Panc1 (cell line): Measurements from ENCODE around the gene DAAM2. TPM values are rescaled to one million over a fixed set of nuclear protein-coding genes. Genes with fewer than 3 reads are reported as not detected.

ENCODE experiments used
- ATAC-seq: fragments of 200-7000 bp; cut with Tn5 transposase; 2 replicates; pipeline ENCODE4 v1.9.1; 2020; ENCODE audit warnings: mild to moderate bottlenecking, moderate library complexity
- BruUV-seq: library from RNA; stranded (reverse); fragments of 400-500 nt; replicated peaks from 2 replicates; lab custom pipeline; 2021; lab: Mats Ljungman, UMichigan
- CTCF ChIA-PET: fragments of 300-600 bp; sonication (Branson Sonifier 250); formaldehyde crosslinking; loops from one replicate; lab custom pipeline; 2022; ENCODE audit warnings: antibody characterized with exemption; lab: Charles Lee
- POLR2A ChIA-PET: fragments of 300-600 bp; sonication (Branson Sonifier 250); formaldehyde crosslinking; loops from one replicate; lab custom pipeline; 2022; ENCODE audit warnings: antibody characterized with exemption; lab: Charles Lee
- DNase-seq: peaks from one replicate; pipeline ENCODE4 v3.0.0-alpha.2; 2010; ENCODE audit warnings: low read depth, low spot score
- H3K27ac ChIP-seq: 2 replicates; pipeline ENCODE4 v1.5.1; 2011; ENCODE audit warnings: mild to moderate bottlenecking, low read length, inconsistent platforms
- H3K27me3 ChIP-seq: fragments of 200-500 bp; sonication (Bioruptor generic); 2 replicates; pipeline ENCODE4 v1.6.0; 2014; ENCODE audit warnings: low read length, inconsistent platforms; ENCODE audit not compliant: control insufficient read depth, insufficient read depth
- H3K36me3 ChIP-seq: fragments of 200-500 bp; sonication (Bioruptor generic); 2 replicates; pipeline ENCODE4 v1.5.1; 2014; ENCODE audit warnings: inconsistent platforms, mild to moderate bottlenecking, low read length, moderate library complexity; ENCODE audit not compliant: control insufficient read depth, insufficient read depth
- H3K4me1 ChIP-seq: 2 replicates; pipeline ENCODE4 v1.5.1; 2011; ENCODE audit warnings: inconsistent platforms, mild to moderate bottlenecking, low read length, moderate library complexity; ENCODE audit not compliant: control insufficient read depth, insufficient read depth
- H3K4me3 ChIP-seq, 2 experiments: 2 replicates each; pipeline ENCODE4 v1.5.1; 2011 to 2012; ENCODE audit warnings: low read depth in 2 of 2, low read length in 2 of 2, mild to moderate bottlenecking in 2 of 2, inconsistent platforms in 1 of 2, moderate library complexity in 1 of 2
- H3K9me3 ChIP-seq: fragments of 200-500 bp; sonication (Bioruptor generic); 2 replicates; pipeline ENCODE4 v1.5.1; 2014; ENCODE audit warnings: low read depth, mild to moderate bottlenecking, inconsistent platforms, low read length, moderate library complexity; ENCODE audit not compliant: control insufficient read depth, insufficient read depth
- POLR2AphosphoS5 ChIP-seq: IDR thresholded peaks from 2 replicates; pipeline ENCODE4 v1.6.1; 2012; ENCODE audit warnings: mild to moderate bottlenecking, low read depth, low read length, moderate library complexity
- SIN3A ChIP-seq: IDR thresholded peaks from 2 replicates; pipeline ENCODE4 v1.6.1; 2012; ENCODE audit warnings: low read depth, mild to moderate bottlenecking, low read length, moderate library complexity, borderline replicate concordance; ENCODE audit not compliant: insufficient read depth
- TCF7L2 ChIP-seq: IDR thresholded peaks from 2 replicates; pipeline ENCODE4 v1.6.1; 2011; ENCODE audit warnings: mild to moderate bottlenecking, low read depth, low read length, inconsistent platforms
- in situ Hi-C: cut with HindIII; loops from 2 replicates; pipeline ENCODE4 v1.10.0; 2016; ENCODE audit warnings: low sequenced_read_pairs, low pct_unique_long_range_greater_than_20kb
- intact Hi-C: fragments of 100-400 bp; cut with micrococcal nuclease; formaldehyde crosslinking; loops from one replicate; pipeline ENCODE4 v1.10.0; 2022; ENCODE audit not compliant: unreplicated experiment
- total RNA-seq: library from RNA; stranded (reverse); gene quantifications from one replicate; pipeline ENCODE4 v1.2.1, GENCODE V29; 2021; ENCODE audit not compliant: unreplicated experiment
- TF ChIP-seq, protein P1 (sequence below), 2 experiments: IDR thresholded peaks; 2 replicates each; pipeline ENCODE4 v1.6.1; 2011 to 2012; ENCODE audit warnings: low read depth in 2 of 2, control low read depth in 1 of 2, low read length in 1 of 2, mild to moderate bottlenecking in 1 of 2, moderate library complexity in 1 of 2; ENCODE audit not compliant: insufficient read depth in 1 of 2
- TF ChIP-seq, protein P2 (sequence below): fragments of 450-650 bp; IDR thresholded peaks from 2 replicates; pipeline ENCODE4 v1.5.1; 2017; ENCODE audit warnings: mild to moderate bottlenecking

The DAAM2 gene
- total RNA-seq, 1 experiment from 2014 or later, result not detected

DNA sequence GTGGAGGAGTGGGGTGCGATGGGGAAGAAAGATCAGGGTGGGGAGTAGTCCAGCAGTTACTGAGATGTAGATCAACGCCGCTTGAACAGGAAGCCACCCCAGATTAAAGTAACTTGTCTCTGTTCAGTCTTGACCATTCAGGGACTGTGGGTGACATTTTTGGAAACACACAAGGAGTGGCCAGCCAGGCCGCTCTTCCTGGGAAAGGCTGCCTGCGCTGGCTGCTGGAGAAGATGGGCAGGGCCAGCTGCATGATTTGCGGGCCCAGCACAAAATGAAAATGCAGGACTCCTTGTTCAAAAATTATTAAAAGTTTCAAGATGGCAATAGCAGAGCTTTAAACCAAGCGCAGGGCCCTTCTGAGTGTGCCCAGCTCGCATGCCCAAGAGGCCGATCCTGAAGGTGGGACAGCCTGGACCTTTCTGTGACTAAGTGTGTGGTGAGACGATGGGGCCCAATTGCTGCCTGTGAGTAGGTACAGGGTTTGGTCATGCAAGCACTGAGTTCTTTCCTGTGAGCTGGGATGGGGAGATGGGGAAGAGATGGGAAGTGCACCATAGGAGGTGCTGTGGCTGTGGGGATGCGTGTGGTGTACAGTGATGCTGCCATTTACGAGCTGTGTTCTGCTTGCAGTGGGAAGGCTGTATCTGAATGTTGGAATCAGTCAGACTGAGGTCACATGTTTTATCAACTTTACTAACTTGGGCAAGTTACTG lies 51.3 kb downstream of the DAAM2 start:
- POLR2A ChIA-PET, result no interaction called here
- ATAC-seq (no peak), DNase-seq (no peak)
- H3K4me1 ChIP-seq, result no peaks in the 10 kb centered on the region
- no peaks in the 10 kb centered on the region for H3K9me3 ChIP-seq
- CTCF ChIA-PET, result no interaction called here
- no TSS peak for BruUV-seq
- H3K27me3 ChIP-seq, result no peaks in the 10 kb centered on the region
- no peak overlapping the region for H3K27ac ChIP-seq
- TF ChIP-seq, protein P1, sequence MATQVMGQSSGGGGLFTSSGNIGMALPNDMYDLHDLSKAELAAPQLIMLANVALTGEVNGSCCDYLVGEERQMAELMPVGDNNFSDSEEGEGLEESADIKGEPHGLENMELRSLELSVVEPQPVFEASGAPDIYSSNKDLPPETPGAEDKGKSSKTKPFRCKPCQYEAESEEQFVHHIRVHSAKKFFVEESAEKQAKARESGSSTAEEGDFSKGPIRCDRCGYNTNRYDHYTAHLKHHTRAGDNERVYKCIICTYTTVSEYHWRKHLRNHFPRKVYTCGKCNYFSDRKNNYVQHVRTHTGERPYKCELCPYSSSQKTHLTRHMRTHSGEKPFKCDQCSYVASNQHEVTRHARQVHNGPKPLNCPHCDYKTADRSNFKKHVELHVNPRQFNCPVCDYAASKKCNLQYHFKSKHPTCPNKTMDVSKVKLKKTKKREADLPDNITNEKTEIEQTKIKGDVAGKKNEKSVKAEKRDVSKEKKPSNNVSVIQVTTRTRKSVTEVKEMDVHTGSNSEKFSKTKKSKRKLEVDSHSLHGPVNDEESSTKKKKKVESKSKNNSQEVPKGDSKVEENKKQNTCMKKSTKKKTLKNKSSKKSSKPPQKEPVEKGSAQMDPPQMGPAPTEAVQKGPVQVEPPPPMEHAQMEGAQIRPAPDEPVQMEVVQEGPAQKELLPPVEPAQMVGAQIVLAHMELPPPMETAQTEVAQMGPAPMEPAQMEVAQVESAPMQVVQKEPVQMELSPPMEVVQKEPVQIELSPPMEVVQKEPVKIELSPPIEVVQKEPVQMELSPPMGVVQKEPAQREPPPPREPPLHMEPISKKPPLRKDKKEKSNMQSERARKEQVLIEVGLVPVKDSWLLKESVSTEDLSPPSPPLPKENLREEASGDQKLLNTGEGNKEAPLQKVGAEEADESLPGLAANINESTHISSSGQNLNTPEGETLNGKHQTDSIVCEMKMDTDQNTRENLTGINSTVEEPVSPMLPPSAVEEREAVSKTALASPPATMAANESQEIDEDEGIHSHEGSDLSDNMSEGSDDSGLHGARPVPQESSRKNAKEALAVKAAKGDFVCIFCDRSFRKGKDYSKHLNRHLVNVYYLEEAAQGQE (IDR thresholded peaks at IDR 0.05; ENCODE audit: insufficient read depth in 1 of 2, low read depth in 2 of 2, low read length in 1 of 2), result no peak
- no peak for TF ChIP-seq TCF7L2
- TF ChIP-seq POLR2AphosphoS5, result no peak
- TF ChIP-seq SIN3A, result no peak
- TF ChIP-seq, protein P2, sequence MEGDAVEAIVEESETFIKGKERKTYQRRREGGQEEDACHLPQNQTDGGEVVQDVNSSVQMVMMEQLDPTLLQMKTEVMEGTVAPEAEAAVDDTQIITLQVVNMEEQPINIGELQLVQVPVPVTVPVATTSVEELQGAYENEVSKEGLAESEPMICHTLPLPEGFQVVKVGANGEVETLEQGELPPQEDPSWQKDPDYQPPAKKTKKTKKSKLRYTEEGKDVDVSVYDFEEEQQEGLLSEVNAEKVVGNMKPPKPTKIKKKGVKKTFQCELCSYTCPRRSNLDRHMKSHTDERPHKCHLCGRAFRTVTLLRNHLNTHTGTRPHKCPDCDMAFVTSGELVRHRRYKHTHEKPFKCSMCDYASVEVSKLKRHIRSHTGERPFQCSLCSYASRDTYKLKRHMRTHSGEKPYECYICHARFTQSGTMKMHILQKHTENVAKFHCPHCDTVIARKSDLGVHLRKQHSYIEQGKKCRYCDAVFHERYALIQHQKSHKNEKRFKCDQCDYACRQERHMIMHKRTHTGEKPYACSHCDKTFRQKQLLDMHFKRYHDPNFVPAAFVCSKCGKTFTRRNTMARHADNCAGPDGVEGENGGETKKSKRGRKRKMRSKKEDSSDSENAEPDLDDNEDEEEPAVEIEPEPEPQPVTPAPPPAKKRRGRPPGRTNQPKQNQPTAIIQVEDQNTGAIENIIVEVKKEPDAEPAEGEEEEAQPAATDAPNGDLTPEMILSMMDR, result no peak
- intact Hi-C loops, result no loop called here
- no peak overlapping the region for H3K4me3 ChIP-seq
- no peaks in the 10 kb centered on the region for H3K36me3 ChIP-seq
- in situ Hi-C loops, result no loop called here

DNA sequence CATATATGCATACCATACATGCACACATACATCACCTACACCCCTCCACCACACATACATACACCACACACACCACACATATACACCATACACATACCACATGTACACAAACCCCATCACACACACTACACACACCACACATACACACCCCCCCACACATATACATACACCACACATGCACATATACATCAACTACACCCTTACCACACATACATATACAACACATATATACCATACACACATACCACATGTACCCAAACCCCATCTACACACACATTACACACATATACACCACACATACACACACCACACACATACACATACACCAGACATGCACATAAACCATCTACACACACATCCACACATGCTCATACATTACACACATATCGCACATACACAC lies 52.7 kb downstream of the DAAM2 start:
- intact Hi-C loops (no loop called here), in situ Hi-C loops (no loop called here)
- POLR2A ChIA-PET, result no interaction called here
- no TSS peak for BruUV-seq
- H3K36me3 ChIP-seq, result no peaks in the 10 kb centered on the region
- no peak overlapping the region for H3K4me3 ChIP-seq
- no peaks in the 10 kb centered on the region for H3K4me1 ChIP-seq
- H3K27me3 ChIP-seq, result no peaks in the 10 kb centered on the region
- ATAC-seq, result no peak
- no peaks in the 10 kb centered on the region for H3K9me3 ChIP-seq
- CTCF ChIA-PET, result no interaction called here
- DNase-seq, result no peak
- H3K27ac ChIP-seq, result no peak overlapping the region
- TF ChIP-seq SIN3A (no peak), TCF7L2 (no peak)

DNA sequence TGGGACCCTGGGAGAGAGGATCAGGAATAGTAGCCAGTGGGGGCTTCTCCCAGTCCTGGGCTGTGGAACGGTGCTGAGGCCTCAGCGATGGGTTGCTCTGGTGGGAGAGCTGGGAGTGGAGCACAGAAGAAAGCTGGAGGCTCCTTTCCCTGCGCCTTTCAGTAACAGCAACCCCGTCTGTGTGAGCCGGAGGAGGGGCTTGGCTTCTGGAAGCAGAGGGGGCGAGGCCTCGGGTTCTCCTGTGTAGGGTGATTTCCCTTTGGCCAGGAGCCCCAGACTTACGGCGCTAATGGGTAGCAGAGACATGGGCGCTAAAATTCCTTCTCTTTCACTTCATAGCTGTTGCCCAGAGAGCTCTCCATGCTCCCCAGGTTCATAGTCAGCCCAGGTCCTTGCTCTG lies 55.0 kb downstream of the DAAM2 start:
- no peaks in the 10 kb centered on the region for H3K9me3 ChIP-seq
- no peaks in the 10 kb centered on the region for H3K27me3 ChIP-seq
- H3K4me3 ChIP-seq, result no peak overlapping the region
- DNase-seq, result no peak
- no peaks in the 10 kb centered on the region for H3K36me3 ChIP-seq
- in situ Hi-C loops (no loop called here), intact Hi-C loops (no loop called here)
- CTCF ChIA-PET, result no interaction called here
- POLR2A ChIA-PET, result no interaction called here
- no peak for ATAC-seq
- BruUV-seq, result no TSS peak
- TF ChIP-seq TCF7L2, result no peak
- TF ChIP-seq, protein P2, result no peak
- TF ChIP-seq POLR2AphosphoS5, result no peak
- TF ChIP-seq, protein P1 (IDR thresholded peaks at IDR 0.05; ENCODE audit: insufficient read depth in 1 of 2, low read depth in 2 of 2, low read length in 1 of 2), result no peak
- no peak for TF ChIP-seq SIN3A
- no peaks in the 10 kb centered on the region for H3K4me1 ChIP-seq
- H3K27ac ChIP-seq, result no peak overlapping the region
